Naive B cell (primary cell): ENCODE measurements around the gene HOPX. TPM values are rescaled to one million over a fixed set of nuclear protein-coding genes. Genes with fewer than 3 reads are reported as not detected.
"Not testable (repeated sequence)": the region's sequence is repeated elsewhere in the genome, so short reads cannot be mapped to it uniquely, and the experiment has no call there.

ENCODE experiments used
- ATAC-seq, 2 donors: fragments of 150-1000 bp; cut with Tn5 transposase; 2 replicates each; pipeline ENCODE4 v1.10.0; 2021; ENCODE audit warnings: low read depth in 2 of 2, mild to moderate bottlenecking in 2 of 2, moderate library complexity in 2 of 2
- DNase-seq: peaks from one replicate; pipeline ENCODE4 v3.0.0; 2022
- H3K27ac Mint-ChIP-seq, 6 donors: one replicate each; pipeline ENCODE4 v1.8.0; 2020 to 2022; ENCODE audit warnings: mild to moderate bottlenecking in 6 of 6, mixed read lengths in 6 of 6, moderate library complexity in 5 of 6, inconsistent platforms in 2 of 6
- H3K27me3 Mint-ChIP-seq, 3 donors: one replicate each; pipeline ENCODE4 v1.8.0; 2021 to 2022; ENCODE audit warnings: mixed read lengths in 3 of 3, mild to moderate bottlenecking in 1 of 3
- H3K36me3 Mint-ChIP-seq, 2 donors: one replicate each; pipeline ENCODE4 v1.8.0; 2020 to 2022; ENCODE audit warnings: mixed read lengths in 2 of 2, inconsistent platforms in 1 of 2, mild to moderate bottlenecking in 1 of 2
- H3K4me1 Mint-ChIP-seq, 3 donors: one replicate each; pipeline ENCODE4 v1.8.0; 2020 to 2022; ENCODE audit warnings: mixed read lengths in 3 of 3, inconsistent platforms in 1 of 3, mild to moderate bottlenecking in 1 of 3, moderate library complexity in 1 of 3
- H3K4me3 Mint-ChIP-seq, 8 donors: one replicate each; pipeline ENCODE4 v1.8.0; 2020 to 2022; ENCODE audit warnings: mild to moderate bottlenecking in 8 of 8, mixed read lengths in 8 of 8, moderate library complexity in 8 of 8, inconsistent platforms in 2 of 8
- H3K9me3 Mint-ChIP-seq, 7 donors: one replicate each; pipeline ENCODE4 v1.8.0; 2020 to 2022; ENCODE audit warnings: mixed read lengths in 7 of 7, mild to moderate bottlenecking in 5 of 7, inconsistent platforms in 2 of 7, moderate library complexity in 1 of 7
- polyA plus RNA-seq, 6 donors: library from polyadenylated mRNA; unstranded; fragments of 300-500 nt; fragmentation: Illumina TruSeq; gene quantifications; one replicate each; pipeline ENCODE4 v1.2.3, GENCODE V29; 2021; ENCODE audit warnings: low read depth in 6 of 6

HOPX gene
- polyA plus RNA-seq, 6 donors from 2014 or later: 9.4 to 139 (median 27.3) TPM

GRCh38 chr4:56701161-56701480 is 20.0 kb upstream of the HOPX start:
- H3K27ac Mint-ChIP-seq: no peak overlapping the region
- H3K9me3 Mint-ChIP-seq: no peaks in the 10 kb centered on the region
- ATAC-seq (no peak), DNase-seq (no peak)
- no peaks in the 10 kb centered on the region for H3K27me3 Mint-ChIP-seq
- H3K4me1 Mint-ChIP-seq: no peaks in the 10 kb centered on the region
- no peak overlapping the region for H3K4me3 Mint-ChIP-seq
- H3K36me3 Mint-ChIP-seq: no peaks in the 10 kb centered on the region

- ATAC-seq (no peak), DNase-seq (no peak)
- H3K27me3 Mint-ChIP-seq: no peaks in the 10 kb centered on the region
- H3K27ac Mint-ChIP-seq: no peak overlapping the region
- no peaks in the 10 kb centered on the region for H3K9me3 Mint-ChIP-seq
- no peak overlapping the region for H3K4me3 Mint-ChIP-seq
- H3K36me3 Mint-ChIP-seq: no peaks in the 10 kb centered on the region
- H3K4me1 Mint-ChIP-seq: no peaks in the 10 kb centered on the region
Observed at GRCh38 chr4:56699537-56700105, 18.5 kb upstream of the HOPX start.

GRCh38 chr4:56698329-56698728 is 17.2 kb upstream of the HOPX start:
- H3K4me3 Mint-ChIP-seq: no peak overlapping the region
- no peak overlapping the region for H3K27ac Mint-ChIP-seq

GRCh38 chr4:56696056-56696455 is 15.0 kb upstream of the HOPX start:
- H3K9me3 Mint-ChIP-seq: no peaks in the 10 kb centered on the region
- DNase-seq (no peak), ATAC-seq (no peak)
- H3K4me3 Mint-ChIP-seq: no peak overlapping the region
- no peaks in the 10 kb centered on the region for H3K27me3 Mint-ChIP-seq
- H3K27ac Mint-ChIP-seq: no peak overlapping the region
- no peaks in the 10 kb centered on the region for H3K4me1 Mint-ChIP-seq
- no peaks in the 10 kb centered on the region for H3K36me3 Mint-ChIP-seq

More at GRCh38 chr4:56698329-56698728, 17.2 kb upstream of the HOPX start:
- no peaks in the 10 kb centered on the region for H3K4me1 Mint-ChIP-seq
- H3K36me3 Mint-ChIP-seq: no peaks in the 10 kb centered on the region
- no peaks in the 10 kb centered on the region for H3K9me3 Mint-ChIP-seq
- DNase-seq (no peak), ATAC-seq (no peak)
- no peaks in the 10 kb centered on the region for H3K27me3 Mint-ChIP-seq

GRCh38 chr4:56693476-56693875 is 12.4 kb upstream of the HOPX start:
- ATAC-seq, H3K4me1 Mint-ChIP-seq, H3K27ac Mint-ChIP-seq, H3K36me3 Mint-ChIP-seq, DNase-seq, H3K4me3 Mint-ChIP-seq, H3K27me3 Mint-ChIP-seq, H3K9me3 Mint-ChIP-seq: not testable (repeated sequence)

- no peak for ATAC-seq
- peaks cover 0 to 5% (median 0%) of the 10 kb centered on the region in 3 donors for H3K27me3 Mint-ChIP-seq
- H3K27ac Mint-ChIP-seq: no peak overlapping the region
- no peak overlapping the region for H3K4me3 Mint-ChIP-seq
- peaks cover 0 to 10% (median 3%) of the 10 kb centered on the region in 3 donors for H3K4me1 Mint-ChIP-seq
- H3K9me3 Mint-ChIP-seq: no peaks in the 10 kb centered on the region
- no peak for DNase-seq
- H3K36me3 Mint-ChIP-seq: no peaks in the 10 kb centered on the region
Observed at GRCh38 chr4:56692576-56692975, 11.5 kb upstream of the HOPX start.

GRCh38 chr4:56691425-56691824 is 10.3 kb upstream of the HOPX start:
- Mint-ChIP-seq H3K9me3 (no peaks in the 10 kb centered on the region), H3K27me3 (peaks cover 0 to 5% (median 0%) of the 10 kb centered on the region in 3 donors), H3K36me3 (no peaks in the 10 kb centered on the region), H3K4me3 (no peak overlapping the region), H3K4me1 (peaks cover 7 to 21% (median 14%) of the 10 kb centered on the region in 3 donors), H3K27ac (peak overlapping the region in 1 of 6 donors; percentile 81)
- DNase-seq (no peak), ATAC-seq (no peak)

- peaks cover 0 to 5% (median 0%) of the 10 kb centered on the region in 3 donors for H3K27me3 Mint-ChIP-seq
- ATAC-seq (no peak), DNase-seq (no peak)
- no peaks in the 10 kb centered on the region for H3K36me3 Mint-ChIP-seq
- no peak overlapping the region for H3K27ac Mint-ChIP-seq
- no peak overlapping the region for H3K4me3 Mint-ChIP-seq
- no peaks in the 10 kb centered on the region for H3K9me3 Mint-ChIP-seq
- peaks cover 10 to 26% (median 18%) of the 10 kb centered on the region in 3 donors for H3K4me1 Mint-ChIP-seq
Observed at GRCh38 chr4:56690393-56690792, 9.3 kb upstream of the HOPX start.

- no peak overlapping the region for H3K4me3 Mint-ChIP-seq
- peaks cover 10 to 26% (median 18%) of the 10 kb centered on the region in 3 donors for H3K4me1 Mint-ChIP-seq
- ATAC-seq: no peak
- H3K36me3 Mint-ChIP-seq: no peaks in the 10 kb centered on the region
- no peak for DNase-seq
- peaks cover 0 to 7% (median 0%) of the 10 kb centered on the region in 3 donors for H3K27me3 Mint-ChIP-seq
- no peak overlapping the region for H3K27ac Mint-ChIP-seq
- no peaks in the 10 kb centered on the region for H3K9me3 Mint-ChIP-seq
Observed at GRCh38 chr4:56689201-56689969, 8.3 kb upstream of the HOPX start.

GRCh38 chr4:56688094-56688647 is 7.1 kb upstream of the HOPX start:
- no peak overlapping the region for H3K4me3 Mint-ChIP-seq
- H3K36me3 Mint-ChIP-seq: no peaks in the 10 kb centered on the region
- ATAC-seq (no peak), DNase-seq (no peak)
- H3K27ac Mint-ChIP-seq: no peak overlapping the region
- peaks cover 0 to 9% (median 8%) of the 10 kb centered on the region in 3 donors for H3K27me3 Mint-ChIP-seq
- no peaks in the 10 kb centered on the region for H3K9me3 Mint-ChIP-seq
- H3K4me1 Mint-ChIP-seq: peaks cover 10 to 26% (median 23%) of the 10 kb centered on the region in 3 donors

- Mint-ChIP-seq H3K4me3 (peak overlapping the region in 2 of 8 donors; percentile 30 to 43), H3K27ac (peak overlapping the region in 3 of 6 donors; percentile 11 to 75 (median 39)), H3K4me1 (peaks cover 12 to 29% (median 23%) of the 10 kb centered on the region in 3 donors), H3K9me3 (no peaks in the 10 kb centered on the region), H3K27me3 (peaks cover 0 to 11% (median 8%) of the 10 kb centered on the region in 3 donors), H3K36me3 (no peaks in the 10 kb centered on the region)
- ATAC-seq (no peak), DNase-seq (no peak)
Observed at GRCh38 chr4:56686537-56687231, 5.6 kb upstream of the HOPX start.

GRCh38 chr4:56684320-56685050 is 3.4 kb upstream of the HOPX start:
- Mint-ChIP-seq H3K36me3 (no peaks in the 10 kb centered on the region), H3K4me3 (no peak overlapping the region), H3K27me3 (peaks cover 0 to 12% (median 8%) of the 10 kb centered on the region in 3 donors), H3K9me3 (no peaks in the 10 kb centered on the region), H3K4me1 (peaks cover 18 to 42% (median 23%) of the 10 kb centered on the region in 3 donors), H3K27ac (no peak overlapping the region)
- no peak for DNase-seq
- ATAC-seq: no peak

GRCh38 chr4:56683455-56683854 is 2.4 kb upstream of the HOPX start:
- H3K36me3 Mint-ChIP-seq: no peaks in the 10 kb centered on the region
- H3K27ac Mint-ChIP-seq: no peak overlapping the region
- ATAC-seq (no peak), DNase-seq (no peak)
- no peak overlapping the region for H3K4me3 Mint-ChIP-seq
- H3K9me3 Mint-ChIP-seq: no peaks in the 10 kb centered on the region
- peaks cover 0 to 12% (median 8%) of the 10 kb centered on the region in 3 donors for H3K27me3 Mint-ChIP-seq
- H3K4me1 Mint-ChIP-seq: peaks cover 18 to 41% (median 23%) of the 10 kb centered on the region in 3 donors
